HL-60 (cell line): ENCODE data around the gene SPC25.

Experiments used
- DNase-seq, 2 experiments: peaks; one replicate each; pipeline ENCODE4 v3.0.0-alpha.2; 2010 to 2020; ENCODE audit warnings: low read depth in 1 of 2, low spot score in 1 of 2
- H3K27ac ChIP-seq: fragments of 250-450 bp; sonication (Bioruptor Pico); replicated peaks from 2 replicates; pipeline ENCODE4 v1.5.1; 2020; ENCODE audit warnings: mild to moderate bottlenecking, moderate library complexity
- H3K27me3 ChIP-seq: fragments of 250-450 bp; sonication (Bioruptor Pico); 2 replicates; pipeline ENCODE4 v1.5.1; 2021; ENCODE audit warnings: mild to moderate bottlenecking, moderate library complexity; ENCODE audit not compliant: insufficient read depth, poor library complexity, severe bottlenecking
- H3K4me3 ChIP-seq: replicated peaks from 2 replicates; pipeline ENCODE4 v1.5.1; 2011; ENCODE audit warnings: mild to moderate bottlenecking, control low read depth, low read length; ENCODE audit not compliant: insufficient read depth
- GABPA ChIP-seq: IDR thresholded peaks from 2 replicates; pipeline ENCODE4 v1.6.1; 2012; ENCODE audit warnings: low read depth
- POLR2AphosphoS5 ChIP-seq: IDR thresholded peaks from 2 replicates; pipeline ENCODE4 v1.6.1; 2012; ENCODE audit warnings: low read depth
- REST ChIP-seq: IDR thresholded peaks from 2 replicates; pipeline ENCODE4 v1.6.1; 2012; ENCODE audit warnings: low read depth; ENCODE audit not compliant: insufficient replicate concordance
- SPI1 ChIP-seq: IDR thresholded peaks from 2 replicates; pipeline ENCODE4 v1.6.1; 2012; ENCODE audit warnings: low read depth, mild to moderate bottlenecking, borderline replicate concordance
- TF ChIP-seq, protein P1 (sequence below): IDR thresholded peaks from one replicate; pipeline ENCODE4 v1.5.1; 2011; ENCODE audit warnings: low read length, control low read depth, inconsistent platforms; ENCODE audit not compliant: insufficient read depth

SPC25 gene

GRCh38 chr2:168920504-168921157 lies 30.4 kb upstream of the SPC25 start:
- H3K27ac ChIP-seq, result no peak overlapping the region
- TF ChIP-seq REST, result no peak
- TF ChIP-seq, protein P1, sequence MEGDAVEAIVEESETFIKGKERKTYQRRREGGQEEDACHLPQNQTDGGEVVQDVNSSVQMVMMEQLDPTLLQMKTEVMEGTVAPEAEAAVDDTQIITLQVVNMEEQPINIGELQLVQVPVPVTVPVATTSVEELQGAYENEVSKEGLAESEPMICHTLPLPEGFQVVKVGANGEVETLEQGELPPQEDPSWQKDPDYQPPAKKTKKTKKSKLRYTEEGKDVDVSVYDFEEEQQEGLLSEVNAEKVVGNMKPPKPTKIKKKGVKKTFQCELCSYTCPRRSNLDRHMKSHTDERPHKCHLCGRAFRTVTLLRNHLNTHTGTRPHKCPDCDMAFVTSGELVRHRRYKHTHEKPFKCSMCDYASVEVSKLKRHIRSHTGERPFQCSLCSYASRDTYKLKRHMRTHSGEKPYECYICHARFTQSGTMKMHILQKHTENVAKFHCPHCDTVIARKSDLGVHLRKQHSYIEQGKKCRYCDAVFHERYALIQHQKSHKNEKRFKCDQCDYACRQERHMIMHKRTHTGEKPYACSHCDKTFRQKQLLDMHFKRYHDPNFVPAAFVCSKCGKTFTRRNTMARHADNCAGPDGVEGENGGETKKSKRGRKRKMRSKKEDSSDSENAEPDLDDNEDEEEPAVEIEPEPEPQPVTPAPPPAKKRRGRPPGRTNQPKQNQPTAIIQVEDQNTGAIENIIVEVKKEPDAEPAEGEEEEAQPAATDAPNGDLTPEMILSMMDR, result peak; percentile 40
- DNase-seq, result peak in 1 of 2 experiments; percentile 9
- no peak overlapping the region for H3K4me3 ChIP-seq
- peaks cover 2% of the 10 kb centered on the region for H3K27me3 ChIP-seq

DNA sequence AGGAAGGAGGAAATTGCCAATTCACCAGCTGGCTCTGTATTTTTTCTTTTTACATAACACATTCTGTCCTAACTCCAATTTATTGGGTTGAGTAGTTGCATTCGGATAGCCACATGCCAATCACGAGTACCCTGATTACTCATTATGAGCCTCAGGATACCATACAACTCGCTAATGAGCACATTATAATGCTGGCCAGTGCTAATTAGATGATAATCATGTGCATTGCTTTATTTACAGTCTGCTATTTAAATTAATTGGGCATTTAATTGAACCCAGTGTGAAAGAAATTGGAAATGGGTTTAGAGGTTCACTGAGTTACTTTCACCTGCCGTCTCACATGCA lies 26.1 kb upstream of the SPC25 start:
- Histone ChIP-seq H3K27me3 (no peaks in the 10 kb centered on the region), H3K4me3 (no peak overlapping the region), H3K27ac (no peak overlapping the region)
- TF ChIP-seq SPI1 (no peak), POLR2AphosphoS5 (no peak), REST (no peak), GABPA (no peak)
- TF ChIP-seq, protein P1, result no peak
- DNase-seq, result no peak

GRCh38 chr2:168915441-168916330 lies 25.5 kb upstream of the SPC25 start:
- H3K27ac ChIP-seq, result no peak overlapping the region
- no peak overlapping the region for H3K4me3 ChIP-seq
- no peaks in the 10 kb centered on the region for H3K27me3 ChIP-seq
- TF ChIP-seq POLR2AphosphoS5 (no peak), GABPA (no peak), REST (no peak), SPI1 (no peak)
- TF ChIP-seq, protein P1, result no peak
- no peak for DNase-seq
